Measurements from ENCODE around the gene EIF1.
"Not testable (repeated sequence)": the region's sequence is repeated elsewhere in the genome, so short reads cannot be mapped to it uniquely, and the experiment has no call there.

The EIF1 gene

DNA sequence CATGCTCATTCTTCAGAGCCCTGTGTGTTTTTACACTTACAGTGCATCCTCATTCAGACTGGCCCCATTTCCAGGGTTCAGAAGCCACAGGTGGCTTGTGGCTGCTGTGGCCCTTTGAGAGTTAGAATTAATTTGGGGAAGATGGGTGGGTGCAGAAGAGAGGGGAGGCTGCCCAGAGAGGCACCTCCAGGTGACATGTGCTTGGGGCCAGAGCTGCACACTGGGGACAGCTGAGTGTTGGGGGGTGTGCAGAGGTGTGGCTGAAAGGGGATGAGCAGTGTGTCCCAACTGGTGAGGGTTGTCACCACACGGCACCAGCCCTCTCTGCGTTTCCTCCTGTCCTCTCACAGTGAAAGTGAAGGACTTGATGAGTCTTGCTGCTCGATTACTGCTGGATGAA is 6.9 kb upstream of the EIF1 start:
- Mint-ChIP-seq H3K4me3 (no peak overlapping the region), H3K36me3 (ENCODE audit: low read depth) (peaks cover 6% of the 10 kb centered on the region), H3K27me3 (ENCODE audit: low read depth) (no peaks in the 10 kb centered on the region), H3K9me3 (no peaks in the 10 kb centered on the region), H3K27ac (peak overlapping the region; percentile 57), H3K4me1 (ENCODE audit: low read depth) (peaks cover 36% of the 10 kb centered on the region)

DNA sequence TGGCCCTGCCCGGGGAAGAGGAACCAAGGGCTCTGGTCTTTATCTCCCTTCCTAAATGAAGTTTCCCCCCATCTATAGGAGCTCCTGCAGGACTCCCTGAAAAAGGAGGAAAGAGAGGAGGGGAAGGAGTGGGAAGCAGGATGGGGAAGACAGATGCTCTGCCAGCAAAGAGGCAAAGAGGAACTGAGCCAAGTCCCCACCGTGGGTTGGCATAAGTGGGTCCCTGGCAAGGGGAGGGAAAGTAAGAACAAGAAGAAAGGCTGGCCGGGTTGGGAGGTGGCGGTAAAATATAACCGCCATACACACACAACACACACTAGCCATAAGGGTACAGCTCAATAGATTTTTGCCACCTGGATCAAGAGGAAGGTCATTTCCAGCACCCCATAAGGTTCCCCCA is 6.1 kb upstream of the EIF1 start:
- no peaks in the 10 kb centered on the region for H3K27me3 Mint-ChIP-seq (ENCODE audit: low read depth)
- peaks cover 32% of the 10 kb centered on the region for H3K4me1 Mint-ChIP-seq (ENCODE audit: low read depth)
- H3K9me3 Mint-ChIP-seq, result no peaks in the 10 kb centered on the region
- H3K4me3 Mint-ChIP-seq, result no peak overlapping the region
- H3K36me3 Mint-ChIP-seq (ENCODE audit: low read depth), result peaks cover 6% of the 10 kb centered on the region
- H3K27ac Mint-ChIP-seq, result no peak overlapping the region

DNA sequence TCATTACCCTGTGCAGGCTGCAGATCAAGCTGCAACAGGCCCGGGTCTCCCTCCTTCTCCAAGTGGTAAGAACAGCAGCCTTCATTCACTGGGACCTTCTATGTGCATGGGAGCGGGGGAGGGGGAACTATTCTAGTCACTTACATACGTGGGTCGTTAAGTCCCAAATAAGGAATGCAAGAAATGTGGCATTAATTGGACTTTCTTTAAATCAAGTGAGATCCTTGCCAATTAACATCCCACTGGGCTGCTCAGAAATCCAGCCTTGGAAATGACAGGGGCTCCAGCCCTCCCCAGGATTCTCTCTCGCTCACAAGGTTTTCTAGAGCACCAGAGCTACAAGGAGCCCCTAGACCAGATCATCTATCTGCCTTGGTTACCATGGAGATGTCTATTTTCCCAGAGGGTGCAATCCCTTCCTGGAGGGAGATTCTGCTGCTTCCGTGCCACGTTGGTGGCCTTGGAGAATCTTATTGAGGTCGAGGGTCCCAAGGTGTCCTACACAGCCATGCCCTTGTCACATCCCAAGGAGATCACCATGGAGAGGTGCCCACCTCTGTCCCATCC is 5.2 kb upstream of the EIF1 start:
- no peak overlapping the region for H3K27ac Mint-ChIP-seq
- H3K9me3 Mint-ChIP-seq, result no peaks in the 10 kb centered on the region
- H3K27me3 Mint-ChIP-seq (ENCODE audit: low read depth), result no peaks in the 10 kb centered on the region
- no peak overlapping the region for H3K4me3 Mint-ChIP-seq
- peaks cover 2% of the 10 kb centered on the region for H3K36me3 Mint-ChIP-seq (ENCODE audit: low read depth)
- peaks cover 32% of the 10 kb centered on the region for H3K4me1 Mint-ChIP-seq (ENCODE audit: low read depth)

DNA sequence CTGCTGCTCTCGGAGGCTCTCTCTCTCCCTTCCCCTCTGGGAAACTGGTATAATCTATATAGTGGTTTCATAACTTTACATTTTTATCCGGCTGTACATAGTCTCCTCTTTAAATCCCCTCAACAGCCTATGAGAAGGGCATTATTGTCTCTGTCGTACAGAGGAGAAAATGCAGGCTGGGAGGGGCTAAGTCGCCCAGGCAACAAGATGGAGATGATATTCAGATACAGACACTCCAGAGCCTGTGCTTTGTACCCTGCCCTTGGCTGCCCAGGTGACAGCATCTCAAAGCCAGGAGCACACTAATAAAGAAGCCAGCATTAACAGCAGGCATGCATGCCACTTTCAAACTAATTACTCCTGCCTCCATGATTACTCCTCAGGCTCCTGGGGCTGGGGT is 4.7 kb upstream of the EIF1 start:
- Mint-ChIP-seq H3K27ac (no peak overlapping the region), H3K4me3 (no peak overlapping the region), H3K27me3 (ENCODE audit: low read depth) (no peaks in the 10 kb centered on the region), H3K36me3 (ENCODE audit: low read depth) (no peaks in the 10 kb centered on the region), H3K9me3 (no peaks in the 10 kb centered on the region), H3K4me1 (ENCODE audit: low read depth) (peaks cover 27% of the 10 kb centered on the region)

- peaks cover 16% of the 10 kb centered on the region for H3K36me3 Mint-ChIP-seq (ENCODE audit: low read depth)
- H3K9me3 Mint-ChIP-seq; H3K4me3 Mint-ChIP-seq; H3K27me3 Mint-ChIP-seq (ENCODE audit: low read depth); H3K27ac Mint-ChIP-seq: not testable (repeated sequence)
- H3K4me1 Mint-ChIP-seq (ENCODE audit: low read depth), result peaks cover 19% of the 10 kb centered on the region
Measured at GRCh38 chr17:41685753-41686152, 2.9 kb upstream of the EIF1 start.

- H3K9me3 Mint-ChIP-seq, result no peaks in the 10 kb centered on the region
- H3K4me1 Mint-ChIP-seq (ENCODE audit: low read depth), result peaks cover 24% of the 10 kb centered on the region
- peaks cover 22% of the 10 kb centered on the region for H3K36me3 Mint-ChIP-seq (ENCODE audit: low read depth)
- no peaks in the 10 kb centered on the region for H3K27me3 Mint-ChIP-seq (ENCODE audit: low read depth)
- no peak overlapping the region for H3K4me3 Mint-ChIP-seq
- H3K27ac Mint-ChIP-seq, result no peak overlapping the region
Measured at GRCh38 chr17:41686281-41686680, 2.4 kb upstream of the EIF1 start.

DNA sequence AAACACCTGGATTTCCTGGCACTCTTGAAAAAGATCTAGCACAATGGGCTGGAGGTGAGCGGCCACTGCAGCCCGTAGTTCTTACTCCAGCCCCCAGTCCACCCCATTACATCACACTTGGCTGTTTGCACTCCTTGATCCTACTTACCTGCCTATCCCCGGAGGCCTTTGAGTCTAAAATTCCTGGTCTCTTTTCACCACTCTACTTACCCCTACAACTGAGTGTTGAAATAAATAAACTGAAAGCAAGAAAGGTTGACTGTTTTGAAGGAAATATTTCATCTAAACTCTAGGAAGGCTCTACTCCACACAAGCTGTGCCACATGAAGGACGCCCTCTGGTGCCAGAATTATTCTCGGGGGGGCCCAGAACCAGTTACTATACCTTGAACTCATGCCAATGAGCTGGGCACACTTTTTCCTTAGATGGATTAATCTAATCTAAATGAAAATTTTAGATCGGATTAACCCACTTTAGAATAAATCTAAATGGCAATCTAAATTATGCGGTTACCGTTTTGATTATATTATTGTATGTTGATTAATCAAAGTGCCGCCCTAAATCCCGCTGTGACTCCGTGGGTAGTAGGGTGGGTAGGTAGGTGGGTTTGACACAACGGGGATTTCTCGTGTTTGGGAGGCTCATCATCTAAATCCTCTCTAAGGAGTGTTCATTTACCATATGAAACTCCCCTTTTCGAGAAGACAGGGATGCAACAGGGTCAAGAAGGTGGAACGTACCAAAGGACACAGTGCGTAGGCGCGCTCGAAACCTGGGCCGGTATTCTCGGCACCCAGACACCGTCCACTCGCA is 651 bp upstream of the EIF1 start:
- Mint-ChIP-seq H3K27ac (peak overlapping the region; percentile 98), H3K4me1 (ENCODE audit: low read depth) (peaks cover 24% of the 10 kb centered on the region), H3K4me3 (peak overlapping the region; percentile 92), H3K9me3 (no peaks in the 10 kb centered on the region), H3K36me3 (ENCODE audit: low read depth) (peaks cover 39% of the 10 kb centered on the region), H3K27me3 (ENCODE audit: low read depth) (no peaks in the 10 kb centered on the region)

- Mint-ChIP-seq H3K27ac (peak overlapping the region; percentile 98), H3K4me1 (ENCODE audit: low read depth) (peaks cover 24% of the 10 kb centered on the region), H3K4me3 (peak overlapping the region; percentile 92), H3K9me3 (no peaks in the 10 kb centered on the region), H3K36me3 (ENCODE audit: low read depth) (peaks cover 49% of the 10 kb centered on the region), H3K27me3 (ENCODE audit: low read depth) (no peaks in the 10 kb centered on the region)
Measured at GRCh38 chr17:41689497-41690299, 1.0 kb downstream of the EIF1 start.

- Mint-ChIP-seq H3K4me1 (ENCODE audit: low read depth) (peaks cover 25% of the 10 kb centered on the region), H3K27ac (peak overlapping the region; percentile 45), H3K4me3 (peak overlapping the region; percentile 92), H3K27me3 (ENCODE audit: low read depth) (no peaks in the 10 kb centered on the region), H3K9me3 (no peaks in the 10 kb centered on the region), H3K36me3 (ENCODE audit: low read depth) (peaks cover 51% of the 10 kb centered on the region)
Measured at GRCh38 chr17:41690497-41690896, 1.8 kb downstream of the EIF1 start.

DNA sequence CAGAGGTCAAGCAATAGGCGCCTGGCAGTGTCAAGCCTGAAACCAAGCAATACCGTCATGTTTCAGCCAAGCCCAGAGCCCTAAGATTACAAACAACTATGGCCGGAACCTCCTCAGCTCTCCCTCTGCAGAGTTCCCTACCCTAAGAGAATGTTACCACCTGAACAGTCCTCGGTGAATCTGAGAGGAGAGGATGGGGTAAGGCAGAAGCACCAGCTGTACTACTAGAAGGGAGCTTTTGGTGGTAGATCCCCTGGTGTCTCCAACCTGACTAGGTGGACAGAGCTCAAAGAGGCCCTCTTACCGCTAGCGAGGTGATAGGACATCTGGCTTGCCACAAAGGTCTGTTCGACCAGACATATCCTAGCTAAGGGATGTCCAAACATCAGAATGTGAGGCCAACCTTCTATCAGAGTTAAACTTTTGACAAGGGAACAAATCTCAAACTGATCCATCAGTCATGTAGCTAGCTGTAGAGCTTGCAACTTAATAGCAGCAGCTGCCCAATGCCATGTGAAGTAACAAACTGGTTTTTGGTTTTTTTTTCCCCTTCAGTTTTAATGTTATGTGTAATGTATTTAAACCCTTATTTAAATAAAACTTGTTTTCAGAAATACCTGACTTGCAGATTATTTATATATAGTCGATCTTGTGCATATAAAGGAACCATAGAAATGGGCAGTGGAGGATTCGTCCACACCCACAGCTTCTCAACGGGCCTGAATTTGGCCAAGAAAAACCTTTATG is 2.5 kb downstream of the EIF1 start:
- Mint-ChIP-seq H3K36me3 (ENCODE audit: low read depth) (peaks cover 53% of the 10 kb centered on the region), H3K4me1 (ENCODE audit: low read depth) (peaks cover 30% of the 10 kb centered on the region), H3K27ac (peak overlapping the region; percentile 73), H3K4me3 (peak overlapping the region; percentile 92), H3K27me3 (ENCODE audit: low read depth) (no peaks in the 10 kb centered on the region), H3K9me3 (no peaks in the 10 kb centered on the region)

DNA sequence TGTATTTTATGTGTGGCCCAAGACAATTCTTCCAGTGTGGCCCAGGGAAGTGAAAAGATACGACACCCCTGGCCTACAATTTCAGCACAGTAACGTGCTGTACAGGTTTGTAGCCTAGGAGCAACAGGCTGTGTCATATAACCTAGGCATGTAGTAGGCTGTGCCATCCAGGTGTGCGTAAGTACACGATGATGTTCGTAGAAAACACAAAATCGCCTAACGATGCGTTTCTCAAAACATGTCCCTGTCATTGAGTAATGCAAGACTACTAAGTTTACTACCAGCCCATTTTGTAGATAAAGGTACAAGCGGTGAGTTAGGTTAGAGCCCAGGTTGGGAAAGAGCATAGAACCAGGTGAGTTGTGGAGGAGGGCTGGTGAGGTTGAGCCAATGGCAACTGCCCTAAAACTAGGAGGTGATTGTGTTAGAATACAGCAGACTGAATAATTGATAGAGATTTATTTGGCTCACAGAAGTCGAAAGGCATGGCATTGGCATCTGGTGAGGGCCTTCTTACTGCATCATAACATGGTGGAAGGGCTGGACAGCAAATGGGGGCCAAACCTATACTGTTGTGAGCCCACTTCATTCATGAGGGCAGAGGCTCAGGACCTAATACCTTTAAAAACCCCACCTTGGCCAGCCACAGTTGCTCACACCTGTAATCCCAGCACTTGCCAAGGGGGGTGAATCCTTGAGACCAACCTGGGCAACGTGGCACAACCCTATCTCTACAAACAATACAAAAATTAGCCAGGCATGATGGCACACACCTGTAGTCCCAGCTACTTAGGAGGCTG is 4.2 kb downstream of the EIF1 start:
- Mint-ChIP-seq H3K27me3 (ENCODE audit: low read depth) (no peaks in the 10 kb centered on the region), H3K4me3 (no peak overlapping the region), H3K36me3 (ENCODE audit: low read depth) (peaks cover 53% of the 10 kb centered on the region), H3K9me3 (no peaks in the 10 kb centered on the region), H3K4me1 (ENCODE audit: low read depth) (peaks cover 33% of the 10 kb centered on the region), H3K27ac (peak overlapping the region; percentile 34)

- Mint-ChIP-seq H3K36me3 (ENCODE audit: low read depth) (peaks cover 43% of the 10 kb centered on the region), H3K27me3 (ENCODE audit: low read depth) (no peaks in the 10 kb centered on the region), H3K4me3 (no peak overlapping the region), H3K4me1 (ENCODE audit: low read depth) (peaks cover 26% of the 10 kb centered on the region), H3K9me3 (no peaks in the 10 kb centered on the region), H3K27ac (no peak overlapping the region)
Measured at GRCh38 chr17:41695134-41695661, 6.5 kb downstream of the EIF1 start.

DNA sequence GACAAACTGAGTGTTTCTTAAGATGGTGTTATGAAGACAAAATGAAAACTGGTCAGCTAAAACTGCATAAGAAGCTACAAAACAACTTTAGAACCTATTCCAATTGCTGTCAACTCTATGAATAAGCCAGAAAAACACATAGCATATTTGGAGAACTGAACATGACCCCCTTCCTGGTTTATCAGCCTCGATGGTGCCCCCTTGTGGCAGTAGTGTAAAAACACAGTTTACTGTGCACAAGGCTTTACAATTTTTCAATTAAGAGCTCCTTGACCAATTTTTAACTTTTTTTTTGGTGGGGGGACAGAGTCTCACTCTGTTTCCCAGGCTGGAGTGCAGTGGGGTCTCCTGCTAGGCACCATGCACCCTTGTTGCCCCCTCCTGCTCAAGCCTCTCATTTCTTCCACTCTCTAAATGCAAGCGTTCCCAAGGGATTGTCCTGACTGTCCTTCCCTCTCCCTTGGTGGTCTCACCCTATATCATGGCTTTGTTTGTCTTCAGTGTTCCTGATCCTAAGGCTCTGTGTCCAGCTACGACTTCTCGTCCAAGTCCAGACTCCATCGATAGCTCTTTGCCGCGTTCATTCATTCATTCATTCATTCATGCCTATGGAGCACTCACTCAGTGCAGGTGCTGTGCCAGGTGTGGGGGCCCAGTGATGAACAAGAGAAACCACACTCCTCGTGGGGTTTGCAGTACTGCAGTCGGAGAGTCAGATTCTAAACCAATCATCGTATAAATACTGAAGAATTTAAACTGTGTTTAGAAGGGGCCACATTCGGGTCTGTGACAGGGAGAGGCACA is 7.5 kb downstream of the EIF1 start:
- Mint-ChIP-seq H3K27me3 (ENCODE audit: low read depth) (no peaks in the 10 kb centered on the region), H3K9me3 (no peaks in the 10 kb centered on the region), H3K4me3 (no peak overlapping the region), H3K4me1 (ENCODE audit: low read depth) (peaks cover 20% of the 10 kb centered on the region), H3K27ac (peak overlapping the region; percentile 52), H3K36me3 (ENCODE audit: low read depth) (peaks cover 33% of the 10 kb centered on the region)

All from T-helper 1 cell treated with Interleukin-12 subunit alpha and Interleukin-12 subunit beta and Interleukin-4 antibody, amounts not matched to agents 30 μg/mL and 1 μg/mL, for 36 hours (primary cell).